A673 (cell line): Measurements from ENCODE around the gene SIGLEC7.

Experiments used
- EZH2 ChIP-seq: fragments of 200-600 bp; sonication (generic); IDR thresholded peaks from 2 replicates; pipeline ENCODE4 v1.6.1; 2017; ENCODE audit warnings: borderline replicate concordance, low read depth, mild to moderate bottlenecking, mixed read lengths, antibody characterized with exemption, low read length; ENCODE audit not compliant: poor library complexity, severe bottlenecking
- TF ChIP-seq, protein P1 (sequence below): fragments of 300-800, 200-600 bp; sonication (generic); conservative IDR thresholded peaks from 2 replicates; pipeline ENCODE4 v1.5.1; 2017; ENCODE audit warnings: low read depth, mild to moderate bottlenecking, antibody characterized with exemption, low read length, moderate library complexity, mixed read lengths

DNA sequence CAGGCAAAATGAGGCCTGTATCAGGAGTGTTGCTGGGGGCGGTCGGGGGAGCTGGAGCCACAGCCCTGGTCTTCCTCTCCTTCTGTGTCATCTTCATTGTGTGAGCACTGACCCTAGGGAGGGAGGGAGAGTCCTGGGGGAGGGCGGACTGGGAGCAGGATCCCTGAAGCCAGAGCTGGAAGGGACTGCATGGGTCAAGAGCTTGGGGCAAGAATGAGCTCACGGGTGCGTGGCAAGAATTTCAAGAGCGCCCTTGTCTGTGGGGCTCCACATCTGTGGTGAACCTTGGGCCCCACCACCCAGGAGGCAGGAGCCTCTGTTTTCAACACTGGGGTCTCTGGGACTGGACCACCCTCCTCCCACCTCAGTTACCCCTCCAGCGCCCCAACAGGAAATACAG lies 4.7 kb downstream of the SIGLEC7 start:
- TF ChIP-seq, protein P1, sequence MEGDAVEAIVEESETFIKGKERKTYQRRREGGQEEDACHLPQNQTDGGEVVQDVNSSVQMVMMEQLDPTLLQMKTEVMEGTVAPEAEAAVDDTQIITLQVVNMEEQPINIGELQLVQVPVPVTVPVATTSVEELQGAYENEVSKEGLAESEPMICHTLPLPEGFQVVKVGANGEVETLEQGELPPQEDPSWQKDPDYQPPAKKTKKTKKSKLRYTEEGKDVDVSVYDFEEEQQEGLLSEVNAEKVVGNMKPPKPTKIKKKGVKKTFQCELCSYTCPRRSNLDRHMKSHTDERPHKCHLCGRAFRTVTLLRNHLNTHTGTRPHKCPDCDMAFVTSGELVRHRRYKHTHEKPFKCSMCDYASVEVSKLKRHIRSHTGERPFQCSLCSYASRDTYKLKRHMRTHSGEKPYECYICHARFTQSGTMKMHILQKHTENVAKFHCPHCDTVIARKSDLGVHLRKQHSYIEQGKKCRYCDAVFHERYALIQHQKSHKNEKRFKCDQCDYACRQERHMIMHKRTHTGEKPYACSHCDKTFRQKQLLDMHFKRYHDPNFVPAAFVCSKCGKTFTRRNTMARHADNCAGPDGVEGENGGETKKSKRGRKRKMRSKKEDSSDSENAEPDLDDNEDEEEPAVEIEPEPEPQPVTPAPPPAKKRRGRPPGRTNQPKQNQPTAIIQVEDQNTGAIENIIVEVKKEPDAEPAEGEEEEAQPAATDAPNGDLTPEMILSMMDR: no peak
- no peak for TF ChIP-seq EZH2
